ENCODE results near the gene EP400. TPM values are rescaled to one million over a fixed set of nuclear protein-coding genes. Genes with fewer than 3 reads are reported as not detected.
A peak's percentile ranks its signal among the peaks of the same experiment; 100 is the strongest.

The EP400 gene
- total and polyA plus RNA-seq, 2 of the 13 experiments (the other 11 are each of a cell fraction or from before 2014, with no cell fraction given), result 4.9 to 5.0 TPM

GRCh38 chr12:131944601-131945251 is 5.0 kb upstream of the EP400 start (continued):
- TF ChIP-seq ZBTB40 (IDR thresholded peaks at IDR 0.05) (no peak), ZBTB40 (CRISPR knock-in tag; IDR thresholded peaks at IDR 0.05) (no peak), SRSF9 (IDR thresholded peaks at IDR 0.05; ENCODE audit: borderline replicate concordance, insufficient read depth, low read depth, low read length, poor library complexity, severe bottlenecking) (no peak), RBFOX2 (IDR thresholded peaks at IDR 0.05; ENCODE audit: low read depth, low read length) (peak; percentile 67), ZNF354B (CRISPR knock-in tag; IDR thresholded peaks at IDR 0.05) (no peak), E2F2 (CRISPR knock-in tag; IDR thresholded peaks at IDR 0.05; ENCODE audit: borderline replicate concordance) (no peak), KMT2A (CRISPR knock-in tag; IDR thresholded peaks at IDR 0.05) (no peak)
- TF ChIP-seq, protein P1, sequence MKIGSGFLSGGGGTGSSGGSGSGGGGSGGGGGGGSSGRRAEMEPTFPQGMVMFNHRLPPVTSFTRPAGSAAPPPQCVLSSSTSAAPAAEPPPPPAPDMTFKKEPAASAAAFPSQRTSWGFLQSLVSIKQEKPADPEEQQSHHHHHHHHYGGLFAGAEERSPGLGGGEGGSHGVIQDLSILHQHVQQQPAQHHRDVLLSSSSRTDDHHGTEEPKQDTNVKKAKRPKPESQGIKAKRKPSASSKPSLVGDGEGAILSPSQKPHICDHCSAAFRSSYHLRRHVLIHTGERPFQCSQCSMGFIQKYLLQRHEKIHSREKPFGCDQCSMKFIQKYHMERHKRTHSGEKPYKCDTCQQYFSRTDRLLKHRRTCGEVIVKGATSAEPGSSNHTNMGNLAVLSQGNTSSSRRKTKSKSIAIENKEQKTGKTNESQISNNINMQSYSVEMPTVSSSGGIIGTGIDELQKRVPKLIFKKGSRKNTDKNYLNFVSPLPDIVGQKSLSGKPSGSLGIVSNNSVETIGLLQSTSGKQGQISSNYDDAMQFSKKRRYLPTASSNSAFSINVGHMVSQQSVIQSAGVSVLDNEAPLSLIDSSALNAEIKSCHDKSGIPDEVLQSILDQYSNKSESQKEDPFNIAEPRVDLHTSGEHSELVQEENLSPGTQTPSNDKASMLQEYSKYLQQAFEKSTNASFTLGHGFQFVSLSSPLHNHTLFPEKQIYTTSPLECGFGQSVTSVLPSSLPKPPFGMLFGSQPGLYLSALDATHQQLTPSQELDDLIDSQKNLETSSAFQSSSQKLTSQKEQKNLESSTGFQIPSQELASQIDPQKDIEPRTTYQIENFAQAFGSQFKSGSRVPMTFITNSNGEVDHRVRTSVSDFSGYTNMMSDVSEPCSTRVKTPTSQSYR (CRISPR knock-in tag; IDR thresholded peaks at IDR 0.05; ENCODE audit: borderline replicate concordance), result no peak
